Measurements from ENCODE around the gene DCAF11.

Gene DCAF11

GRCh38 chr14:24114532-24115421 lies at the start of gene DCAF11, which contains the start of gene NRL:
DCAF11 (plus strand) TSS chr14:24114777; CDS start chr14:24115595, 818 bp downstream.
NRL (minus strand) TSS chr14:24114949; CDS start chr14:24082848, 32,101 bp downstream.
- DNase-seq: peak; percentile 99 to 100 (median 100)

- DNase-seq: no peak
Observed at GRCh38 chr14:24064856-24065255, 49.7 kb upstream of the DCAF11 start.

- no peak for DNase-seq
Observed at GRCh38 chr14:24065408-24065807, 49.2 kb upstream of the DCAF11 start.

DNA sequence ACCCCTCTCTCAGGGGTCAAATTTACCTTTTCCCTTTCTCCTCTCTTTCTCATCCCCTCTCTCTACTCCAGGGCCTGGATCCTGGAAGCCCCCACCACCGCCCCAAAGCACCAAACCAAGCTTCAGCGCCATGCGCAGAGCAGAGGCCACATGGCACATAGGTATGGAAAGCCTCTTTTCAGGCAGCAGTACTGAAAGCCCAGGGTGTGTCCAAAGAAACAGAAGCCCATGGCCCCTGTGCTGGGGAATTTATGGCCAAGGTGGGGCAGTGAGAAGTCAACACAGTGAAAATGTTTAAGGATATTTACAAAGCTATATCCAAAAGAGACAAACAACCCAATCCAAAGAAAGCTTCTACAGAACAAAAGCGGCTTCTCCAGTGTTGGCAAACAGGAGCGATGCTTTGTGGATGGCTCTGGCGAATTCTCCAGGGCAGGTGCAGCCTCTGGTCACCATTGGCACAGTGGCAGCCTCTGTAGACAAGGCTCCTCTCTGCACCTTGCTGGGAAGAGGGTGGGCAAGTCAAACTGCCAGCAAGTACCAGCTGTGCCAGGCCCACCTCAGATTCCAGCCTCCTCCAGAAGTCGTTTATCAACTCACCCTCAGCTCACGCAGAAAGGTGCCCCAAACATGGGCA lies 48.0 kb upstream of the DCAF11 start:
- no peak for DNase-seq

DNA sequence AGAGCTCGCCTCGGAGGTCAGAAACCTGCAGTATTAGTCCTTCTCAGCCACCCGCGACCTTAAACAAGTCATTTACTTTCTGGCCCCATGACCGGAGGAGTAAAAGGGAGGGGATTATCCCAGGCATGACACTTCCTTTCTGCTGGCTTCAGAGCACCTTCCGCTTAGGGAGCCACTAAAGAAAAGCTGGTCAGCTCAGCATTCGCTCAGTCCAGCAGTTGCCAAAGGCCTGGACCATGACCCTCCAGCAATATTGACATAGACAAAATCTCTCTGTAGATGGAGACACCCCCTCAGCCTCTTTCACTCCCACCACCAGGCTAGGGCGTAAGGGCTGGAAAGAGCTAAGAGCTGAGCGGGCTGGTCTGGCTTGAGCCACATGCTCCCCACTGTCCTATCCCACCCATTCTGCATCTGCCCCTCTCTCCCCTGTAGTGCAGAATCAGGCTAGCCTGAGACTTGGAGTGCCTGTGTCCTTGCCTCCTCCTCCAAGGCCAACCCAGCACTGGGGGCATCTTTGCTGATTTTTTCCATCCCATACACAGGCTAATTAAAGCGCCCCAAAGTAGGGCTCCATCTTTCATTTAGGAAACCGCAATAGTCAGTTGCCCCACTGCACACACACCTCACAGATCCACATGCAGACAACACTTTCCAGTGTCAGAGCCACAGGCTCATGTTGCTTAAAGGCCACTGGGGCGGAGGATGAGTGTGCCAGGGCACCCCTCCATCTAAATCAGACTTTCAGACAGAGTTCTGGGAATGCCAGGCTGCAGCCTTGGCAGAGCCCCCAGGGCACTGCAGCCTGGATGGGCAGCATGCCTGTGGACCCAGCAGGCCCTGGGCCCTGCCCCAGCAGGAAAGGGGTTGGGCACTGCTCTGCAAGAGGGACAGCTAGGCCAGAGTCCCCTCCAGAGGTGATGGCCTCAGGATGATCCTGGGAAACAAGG lies 47.2 kb upstream of the DCAF11 start:
- DNase-seq: no peak

GRCh38 chr14:24068711-24069410 lies 45.7 kb upstream of the DCAF11 start:
- no peak for DNase-seq

- DNase-seq: no peak
Observed at GRCh38 chr14:24069411-24069735, 45.2 kb upstream of the DCAF11 start.

GRCh38 chr14:24070285-24071143 lies 44.1 kb upstream of the DCAF11 start:
- no peak for DNase-seq

GRCh38 chr14:24071144-24071697 lies 43.4 kb upstream of the DCAF11 start, which contains the start of gene CPNE6:
CPNE6 (plus strand) TSS chr14:24071562; CDS start chr14:24072937, 1,375 bp downstream.
- no peak for DNase-seq

DNA sequence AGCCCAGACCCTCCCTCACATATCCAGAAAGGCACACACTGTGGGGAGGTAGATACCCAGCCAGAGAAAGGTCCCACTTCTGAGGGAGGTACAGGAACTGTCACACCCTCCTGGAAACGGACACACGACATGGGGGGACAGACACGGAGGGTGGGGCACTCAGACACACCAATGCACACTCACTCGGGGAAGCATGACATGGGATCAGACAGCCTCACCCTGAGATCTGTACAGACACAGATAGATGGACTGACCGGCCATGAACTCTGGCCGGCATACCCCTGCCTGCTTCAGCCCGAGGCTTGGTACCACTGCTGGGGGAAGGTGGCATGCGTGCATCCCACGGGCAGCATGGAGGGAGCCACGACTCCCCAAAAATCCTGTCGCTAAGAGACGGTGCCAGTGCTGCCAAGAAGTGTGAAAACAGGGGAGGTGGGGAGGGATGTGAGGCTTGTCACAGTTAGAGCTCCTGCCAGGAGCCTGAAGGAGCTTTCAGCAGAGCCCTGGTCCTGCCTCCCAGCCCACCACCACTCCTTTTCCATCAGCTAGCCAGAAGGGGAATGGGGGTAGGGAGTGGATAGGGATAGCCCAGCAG lies 42.6 kb upstream of the DCAF11 start:
- DNase-seq: no peak

- no peak for DNase-seq
Observed at GRCh38 chr14:24072436-24072835, 42.1 kb upstream of the DCAF11 start.

GRCh38 chr14:24072881-24073877 lies 41.4 kb upstream of the DCAF11 start:
- no peak for DNase-seq

- peak in 2 of 3 donors; percentile 25 to 41 for DNase-seq
Observed at GRCh38 chr14:24074625-24075484, 39.7 kb upstream of the DCAF11 start.

DNA sequence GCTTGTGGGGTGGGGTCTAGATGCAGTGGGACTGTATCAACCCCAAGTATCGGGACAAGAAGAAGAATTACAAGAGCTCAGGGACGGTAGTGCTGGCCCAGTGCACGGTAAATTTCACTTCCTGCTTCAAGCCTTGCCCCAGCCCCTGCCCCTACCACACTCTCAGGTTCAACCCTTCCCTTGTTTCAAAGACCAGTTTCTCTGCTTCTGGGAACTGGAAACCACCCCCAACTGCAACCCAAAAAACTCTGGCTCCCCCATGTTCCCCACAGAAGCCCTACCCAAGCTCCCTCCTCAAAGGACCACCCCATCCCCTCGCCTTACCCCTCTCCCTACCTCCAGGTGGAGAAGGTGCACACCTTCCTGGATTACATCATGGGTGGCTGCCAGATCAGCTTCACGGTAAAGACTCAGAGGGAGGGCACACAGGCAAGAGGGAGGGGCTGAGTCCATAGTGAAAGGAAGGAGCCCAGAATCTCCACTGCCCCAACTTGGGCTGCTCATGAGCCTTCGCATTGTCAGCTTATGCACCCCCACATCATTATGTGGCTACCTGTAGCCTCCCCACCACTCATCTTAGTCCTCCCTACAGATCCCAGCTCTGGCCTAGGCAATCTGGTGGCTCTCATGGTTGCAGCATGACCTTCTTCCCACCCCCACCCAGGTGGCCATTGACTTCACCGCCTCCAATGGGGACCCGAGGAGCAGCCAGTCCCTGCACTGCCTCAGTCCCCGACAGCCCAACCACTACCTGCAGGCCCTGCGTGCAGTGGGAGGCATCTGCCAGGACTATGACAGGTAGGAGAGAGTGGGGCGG lies 38.9 kb upstream of the DCAF11 start:
- DNase-seq: no peak

DNA sequence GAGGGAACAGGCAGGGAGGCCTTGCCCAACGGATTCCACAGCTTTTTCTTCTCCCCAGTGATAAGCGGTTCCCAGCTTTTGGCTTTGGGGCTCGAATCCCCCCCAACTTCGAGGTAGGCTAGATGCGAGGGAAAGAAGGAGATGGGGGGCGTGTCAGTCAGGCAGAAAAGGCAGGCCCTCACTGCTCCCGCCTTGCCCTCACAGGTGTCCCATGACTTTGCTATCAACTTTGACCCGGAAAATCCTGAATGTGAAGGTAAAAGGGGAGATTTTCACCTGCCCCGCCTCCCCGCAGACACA lies 38.3 kb upstream of the DCAF11 start:
- DNase-seq: no peak

DNA sequence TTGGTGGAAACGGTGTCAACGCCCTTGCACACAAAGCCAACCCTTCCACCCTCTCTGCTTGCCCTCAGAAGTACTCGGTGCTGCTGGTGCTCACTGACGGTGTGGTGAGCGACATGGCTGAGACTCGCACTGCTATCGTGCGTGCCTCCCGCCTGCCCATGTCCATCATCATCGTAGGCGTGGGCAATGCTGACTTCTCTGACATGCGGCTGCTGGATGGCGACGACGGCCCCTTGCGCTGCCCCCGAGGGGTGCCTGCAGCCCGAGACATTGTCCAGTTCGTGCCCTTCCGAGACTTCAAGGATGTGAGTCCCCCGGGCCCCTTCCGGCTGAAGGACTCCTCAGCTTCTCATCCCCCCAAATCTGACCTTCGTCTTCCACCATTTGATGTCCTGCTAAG lies 37.5 kb upstream of the DCAF11 start:
- DNase-seq: no peak

- no peak for DNase-seq
Observed at GRCh38 chr14:24078146-24078545, 36.4 kb upstream of the DCAF11 start.

Measured in suppressor macrophage treated with lipopolysaccharide for 1 hour (primary cell).